ENCODE measurements around the gene NADK.
A peak's percentile ranks its signal among the peaks of the same experiment; 100 is the strongest.

The NADK gene

GRCh38 chr1:1793481-1794244 lies 15.4 kb upstream of the NADK start:
- H3K79me2 ChIP-seq (ENCODE audit: insufficient read depth, low read length): peaks cover 65% of the 10 kb centered on the region
- no peak overlapping the region for H3K4me2 ChIP-seq (ENCODE audit: insufficient read depth, low read length)
- DNase-seq (no peak), ATAC-seq (ENCODE audit: insufficient read depth, low read depth) (no peak)
- no peaks in the 10 kb centered on the region for H3K9me3 ChIP-seq (ENCODE audit: insufficient read depth, low read length, severe bottlenecking)
- no peak overlapping the region for H2AFZ ChIP-seq (ENCODE audit: low read depth, low read length)
- TF ChIP-seq EZH2 (IDR thresholded peaks at IDR 0.05; ENCODE audit: borderline replicate concordance, low read depth, low read length, severe bottlenecking): no peak
- TF ChIP-seq CTCF (IDR thresholded peaks at IDR 0.05; ENCODE audit: borderline replicate concordance, extremely low read depth, low read length, poor library complexity, severe bottlenecking): no peak
- H3K36me3 ChIP-seq (ENCODE audit: insufficient read depth, low read length): peaks cover 95% of the 10 kb centered on the region
- no peaks in the 10 kb centered on the region for H3K27me3 ChIP-seq (ENCODE audit: insufficient read depth, low read length, poor library complexity)
- peaks cover 59% of the 10 kb centered on the region for H4K20me1 ChIP-seq (ENCODE audit: insufficient read depth, low read length)
- H3K4me3 ChIP-seq (ENCODE audit: low read depth in 1 of 2, low read length in 2 of 2): no peak overlapping the region
- no peak overlapping the region for H3K27ac ChIP-seq (ENCODE audit: low read length)
- H3K4me1 ChIP-seq (ENCODE audit: insufficient read depth, low read length): no peaks in the 10 kb centered on the region
- H3K9ac ChIP-seq (ENCODE audit: low read depth, low read length): no peak overlapping the region

DNA sequence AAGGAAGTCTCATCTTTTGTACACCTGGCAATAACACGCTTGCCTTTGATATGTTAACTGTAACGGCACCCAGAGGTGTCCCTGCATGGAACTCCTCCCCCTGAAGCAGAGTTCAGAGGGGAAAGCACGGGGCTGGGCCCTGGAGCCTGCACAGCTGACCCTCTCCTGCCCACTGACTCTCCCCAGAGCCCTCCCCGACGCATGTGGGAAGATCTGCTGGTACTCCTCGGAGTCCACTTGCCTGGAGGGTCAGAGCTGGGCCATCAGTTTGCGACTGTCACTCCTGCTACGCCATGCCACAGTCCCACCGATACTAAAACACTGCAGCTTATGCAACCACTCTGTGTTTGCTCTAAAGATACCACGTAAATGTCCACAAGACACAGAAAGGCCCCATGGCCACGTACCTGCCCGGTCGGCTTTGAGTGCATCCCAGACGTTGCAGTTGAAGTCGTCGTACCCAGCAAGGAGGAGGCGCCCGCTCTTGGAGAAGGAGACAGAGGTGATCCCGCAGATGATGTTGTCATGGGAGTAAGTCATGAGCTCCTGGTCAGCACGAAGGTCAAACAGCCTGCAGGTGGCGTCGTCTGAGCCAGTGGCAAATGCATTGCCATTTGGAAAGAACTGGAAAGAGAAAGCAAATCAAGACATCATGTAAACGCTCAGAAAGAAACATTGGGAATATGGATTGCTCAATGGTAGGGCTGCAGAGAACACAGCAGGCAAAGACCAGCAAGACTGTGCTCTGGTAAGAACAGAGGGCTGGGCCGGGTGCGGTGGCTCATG lies 10.6 kb upstream of the NADK start:
- peaks cover 51% of the 10 kb centered on the region for H4K20me1 ChIP-seq (ENCODE audit: insufficient read depth, low read length)
- peaks cover 30% of the 10 kb centered on the region for H3K79me2 ChIP-seq (ENCODE audit: insufficient read depth, low read length)
- no peak overlapping the region for H2AFZ ChIP-seq (ENCODE audit: low read depth, low read length)
- H3K4me1 ChIP-seq (ENCODE audit: insufficient read depth, low read length): no peaks in the 10 kb centered on the region
- TF ChIP-seq EZH2 (IDR thresholded peaks at IDR 0.05; ENCODE audit: borderline replicate concordance, low read depth, low read length, severe bottlenecking) (no peak), CTCF (IDR thresholded peaks at IDR 0.05; ENCODE audit: borderline replicate concordance, extremely low read depth, low read length, poor library complexity, severe bottlenecking) (peak; percentile 52)
- no peak overlapping the region for H3K9ac ChIP-seq (ENCODE audit: low read depth, low read length)
- H3K4me3 ChIP-seq (ENCODE audit: low read depth in 1 of 2, low read length in 2 of 2): no peak overlapping the region
- H3K27ac ChIP-seq (ENCODE audit: low read length): no peak overlapping the region
- DNase-seq (no peak), ATAC-seq (ENCODE audit: insufficient read depth, low read depth) (no peak)
- H3K4me2 ChIP-seq (ENCODE audit: insufficient read depth, low read length): no peak overlapping the region
- no peaks in the 10 kb centered on the region for H3K27me3 ChIP-seq (ENCODE audit: insufficient read depth, low read length, poor library complexity)
- H3K36me3 ChIP-seq (ENCODE audit: insufficient read depth, low read length): peaks cover 90% of the 10 kb centered on the region
- H3K9me3 ChIP-seq (ENCODE audit: insufficient read depth, low read length, severe bottlenecking): no peaks in the 10 kb centered on the region

DNA sequence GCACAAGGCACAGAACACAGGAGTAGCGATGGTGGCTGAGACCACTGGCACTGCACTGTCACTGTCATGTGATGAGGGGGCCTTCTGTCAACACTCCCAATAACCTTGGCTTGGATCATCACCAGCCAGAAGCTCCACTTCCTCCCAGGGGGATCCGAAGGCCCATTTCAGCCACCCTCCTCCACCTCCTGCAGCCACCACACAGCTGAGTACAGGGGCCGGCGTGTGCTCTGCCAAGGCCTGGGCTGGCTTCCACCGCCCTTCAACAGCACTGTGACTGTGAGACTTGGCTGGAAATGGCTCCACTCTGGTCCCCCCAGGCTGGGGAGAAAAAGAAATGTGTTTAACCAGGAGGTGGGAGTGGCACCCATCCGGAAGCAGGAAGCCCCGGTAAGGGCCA lies 9.9 kb upstream of the NADK start:
- H3K36me3 ChIP-seq (ENCODE audit: insufficient read depth, low read length): peaks cover 86% of the 10 kb centered on the region
- no peak overlapping the region for H2AFZ ChIP-seq (ENCODE audit: low read depth, low read length)
- peaks cover 48% of the 10 kb centered on the region for H4K20me1 ChIP-seq (ENCODE audit: insufficient read depth, low read length)
- H3K4me2 ChIP-seq (ENCODE audit: insufficient read depth, low read length): no peak overlapping the region
- H3K27me3 ChIP-seq (ENCODE audit: insufficient read depth, low read length, poor library complexity): no peaks in the 10 kb centered on the region
- H3K27ac ChIP-seq (ENCODE audit: low read length): no peak overlapping the region
- no peak overlapping the region for H3K9ac ChIP-seq (ENCODE audit: low read depth, low read length)
- no peak for DNase-seq
- no peak for ATAC-seq (ENCODE audit: insufficient read depth, low read depth)
- no peak overlapping the region for H3K4me3 ChIP-seq (ENCODE audit: low read depth in 1 of 2, low read length in 2 of 2)
- TF ChIP-seq EZH2 (IDR thresholded peaks at IDR 0.05; ENCODE audit: borderline replicate concordance, low read depth, low read length, severe bottlenecking) (no peak), CTCF (IDR thresholded peaks at IDR 0.05; ENCODE audit: borderline replicate concordance, extremely low read depth, low read length, poor library complexity, severe bottlenecking) (no peak)
- peaks cover 23% of the 10 kb centered on the region for H3K79me2 ChIP-seq (ENCODE audit: insufficient read depth, low read length)
- no peaks in the 10 kb centered on the region for H3K9me3 ChIP-seq (ENCODE audit: insufficient read depth, low read length, severe bottlenecking)
- no peaks in the 10 kb centered on the region for H3K4me1 ChIP-seq (ENCODE audit: insufficient read depth, low read length)

Data from DND-41 (cell line).